ENCODE measurements around the gene XYLB. TPM values are rescaled to one million over a fixed set of nuclear protein-coding genes. Genes with fewer than 3 reads are reported as not detected.
"Not testable (repeated sequence)": the region's sequence is repeated elsewhere in the genome, so short reads cannot be mapped to it uniquely, and the experiment has no call there.

The XYLB gene
- total and polyA plus RNA-seq, 2 donors: 2.2 to 8.1 TPM

- H3K36me3 ChIP-seq (ENCODE audit: insufficient read depth): no peaks in the 10 kb centered on the region
Observed at GRCh38 chr3:38404286-38404685, 57.7 kb downstream of the XYLB start.

DNA sequence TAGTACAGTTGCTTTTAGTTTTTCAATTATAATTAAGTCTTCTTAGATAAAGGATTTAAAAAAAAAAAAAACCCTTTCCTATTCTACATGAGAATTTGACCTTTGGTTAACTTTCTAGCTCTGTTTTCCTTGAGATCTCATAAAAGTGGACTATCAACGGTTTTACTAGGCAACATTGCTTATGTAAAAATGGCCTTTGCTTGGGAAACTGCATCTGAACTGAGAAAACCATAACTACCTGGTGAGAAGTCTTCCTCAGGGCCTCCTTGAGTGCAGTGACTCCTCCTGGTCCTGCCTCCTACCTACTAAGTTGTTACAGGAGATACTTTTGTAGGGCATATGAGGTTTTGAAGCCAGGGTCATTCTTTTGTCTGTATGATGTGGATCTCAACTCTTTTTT is 65.0 kb downstream of the XYLB start:
- Histone ChIP-seq H3K4me1 (ENCODE audit: insufficient read depth) (no peaks in the 10 kb centered on the region), H3K36me3 (ENCODE audit: insufficient read depth) (no peaks in the 10 kb centered on the region), H3K4me3 (ENCODE audit: low read depth, low read length) (no peak overlapping the region), H3K27ac (ENCODE audit: low read depth) (no peak overlapping the region)
- DNase-seq (ENCODE audit: extremely low spot score): no peak
- 23% methylated on average over 1 of the region's 1 CpG for WGBS

More at GRCh38 chr3:38404286-38404685, 57.7 kb downstream of the XYLB start:
- DNase-seq (ENCODE audit: extremely low spot score): no peak
- H3K27ac ChIP-seq (ENCODE audit: low read depth): no peak overlapping the region
- H3K4me1 ChIP-seq (ENCODE audit: insufficient read depth): no peaks in the 10 kb centered on the region
- H3K4me3 ChIP-seq (ENCODE audit: low read depth, low read length): no peak overlapping the region
- 70% methylated on average over 5 of the region's 5 CpGs for WGBS

- H3K4me3 ChIP-seq (ENCODE audit: low read depth, low read length); DNase-seq (ENCODE audit: extremely low spot score); H3K36me3 ChIP-seq (ENCODE audit: insufficient read depth); H3K4me1 ChIP-seq (ENCODE audit: insufficient read depth); H3K27ac ChIP-seq (ENCODE audit: low read depth): not testable (repeated sequence)
- 52% methylated on average over 5 of the region's 5 CpGs for WGBS
Observed at GRCh38 chr3:38420758-38421157, 74.2 kb downstream of the XYLB start.

GRCh38 chr3:38421679-38422336 is 75.2 kb downstream of the XYLB start:
- 75% methylated on average over 7 of the region's 7 CpGs for WGBS
- DNase-seq (ENCODE audit: extremely low spot score): no peak
- Histone ChIP-seq H3K4me1 (ENCODE audit: insufficient read depth) (no peaks in the 10 kb centered on the region), H3K36me3 (ENCODE audit: insufficient read depth) (no peaks in the 10 kb centered on the region), H3K27ac (ENCODE audit: low read depth) (no peak overlapping the region), H3K4me3 (ENCODE audit: low read depth, low read length) (no peak overlapping the region)

DNA sequence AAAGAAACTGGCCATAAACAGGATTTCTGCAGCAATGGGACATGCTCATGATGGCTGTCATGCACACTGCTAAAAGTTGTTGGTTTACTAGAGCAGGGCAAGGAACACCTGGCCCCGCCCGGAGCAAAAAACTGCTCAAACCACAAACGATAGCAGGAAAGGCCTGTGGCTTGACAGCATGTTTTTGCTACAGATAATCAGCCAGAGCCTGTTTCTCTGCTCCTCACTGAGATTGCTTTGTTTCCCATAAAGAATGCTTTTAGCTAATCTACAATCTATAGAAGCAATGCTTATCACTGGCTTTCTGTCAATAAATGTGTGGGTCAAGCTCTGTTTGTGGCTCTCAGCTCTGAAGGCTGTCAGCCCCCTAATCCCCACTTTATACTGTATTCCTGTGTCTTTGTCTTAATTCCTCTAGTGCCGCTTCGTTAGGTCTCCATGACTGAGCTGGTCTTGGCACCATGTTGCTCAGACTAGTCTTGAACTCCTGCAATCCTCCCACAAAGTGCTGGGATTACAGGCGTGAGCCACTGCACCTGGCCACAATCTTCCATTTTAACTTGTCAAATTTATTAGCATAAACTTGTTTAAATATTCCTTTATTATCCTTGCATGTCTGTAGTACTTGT is 80.3 kb downstream of the XYLB start:
- DNase-seq (ENCODE audit: extremely low spot score); H3K4me1 ChIP-seq (ENCODE audit: insufficient read depth); H3K27ac ChIP-seq (ENCODE audit: low read depth); H3K36me3 ChIP-seq (ENCODE audit: insufficient read depth); H3K4me3 ChIP-seq (ENCODE audit: low read depth, low read length): not testable (repeated sequence)
- 31% methylated on average over 6 of the region's 6 CpGs for WGBS

- DNase-seq (ENCODE audit: extremely low spot score); H3K36me3 ChIP-seq (ENCODE audit: insufficient read depth); H3K4me3 ChIP-seq (ENCODE audit: low read depth, low read length); H3K4me1 ChIP-seq (ENCODE audit: insufficient read depth); H3K27ac ChIP-seq (ENCODE audit: low read depth): not testable (repeated sequence)
- WGBS: 96% methylated on average over 5 of the region's 5 CpGs
Observed at GRCh38 chr3:38432871-38433658, 86.5 kb downstream of the XYLB start.

DNA sequence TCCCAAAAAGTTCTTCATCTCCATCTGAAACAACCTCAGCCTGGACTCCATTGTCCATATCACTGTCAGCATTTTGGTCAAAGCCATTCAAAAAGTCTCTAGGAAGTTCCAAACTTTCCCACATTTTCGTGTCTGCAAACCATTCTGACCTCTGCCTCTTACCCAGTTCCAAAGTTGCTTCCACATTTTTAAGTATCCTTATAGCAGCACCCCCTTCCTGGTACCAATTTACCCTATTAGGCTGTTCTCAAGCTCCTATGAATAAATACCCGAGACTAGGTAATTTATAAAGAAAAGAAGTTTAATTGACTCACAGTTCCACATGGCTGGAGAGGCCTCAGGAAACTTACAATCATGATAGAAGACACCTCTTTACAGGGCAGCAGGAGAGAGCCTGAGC is 87.1 kb downstream of the XYLB start:
- WGBS: 79% methylated on average over 2 of the region's 2 CpGs
- not testable (repeated sequence) for H3K4me3 ChIP-seq (ENCODE audit: low read depth, low read length); DNase-seq (ENCODE audit: extremely low spot score); H3K36me3 ChIP-seq (ENCODE audit: insufficient read depth); H3K4me1 ChIP-seq (ENCODE audit: insufficient read depth); H3K27ac ChIP-seq (ENCODE audit: low read depth)

DNA sequence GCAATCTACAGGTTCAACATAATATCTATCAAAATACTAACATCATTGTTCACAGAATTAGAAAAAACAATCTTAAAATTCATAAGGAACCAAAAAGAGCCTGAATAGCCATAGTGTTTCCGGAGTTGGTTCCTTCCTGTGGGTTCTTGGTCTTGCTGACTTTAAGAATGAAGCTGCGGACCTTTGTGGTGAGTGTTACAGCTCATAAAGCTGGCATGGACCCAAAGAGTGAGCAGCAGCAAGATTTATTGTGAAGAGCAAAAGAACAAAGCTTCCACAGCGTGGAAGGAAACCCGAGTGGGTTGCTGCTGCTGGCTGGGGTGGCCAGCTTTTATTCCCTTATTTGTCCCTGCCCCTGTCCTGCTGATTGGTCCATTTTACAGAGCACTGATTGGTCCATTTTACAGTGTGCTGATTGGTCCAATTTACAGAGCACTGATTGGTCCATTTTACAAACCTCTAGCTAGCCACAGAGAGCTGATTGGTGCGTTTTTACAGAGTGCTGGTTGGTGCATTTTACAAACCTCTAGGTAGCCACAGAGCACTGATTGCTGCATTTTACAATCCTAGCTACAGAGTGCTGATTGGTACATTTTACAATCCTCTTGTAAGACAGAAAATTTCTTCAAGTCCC is 92.0 kb downstream of the XYLB start:
- 64% methylated on average over 5 of the region's 5 CpGs for WGBS
- DNase-seq (ENCODE audit: extremely low spot score); H3K4me1 ChIP-seq (ENCODE audit: insufficient read depth); H3K27ac ChIP-seq (ENCODE audit: low read depth); H3K36me3 ChIP-seq (ENCODE audit: insufficient read depth); H3K4me3 ChIP-seq (ENCODE audit: low read depth, low read length): not testable (repeated sequence)

GRCh38 chr3:38443205-38443604 is 96.6 kb downstream of the XYLB start:
- not testable (repeated sequence) for DNase-seq (ENCODE audit: extremely low spot score); H3K36me3 ChIP-seq (ENCODE audit: insufficient read depth); H3K4me3 ChIP-seq (ENCODE audit: low read depth, low read length); H3K4me1 ChIP-seq (ENCODE audit: insufficient read depth); H3K27ac ChIP-seq (ENCODE audit: low read depth)
- 81% methylated on average over 4 of the region's 4 CpGs for WGBS

DNA sequence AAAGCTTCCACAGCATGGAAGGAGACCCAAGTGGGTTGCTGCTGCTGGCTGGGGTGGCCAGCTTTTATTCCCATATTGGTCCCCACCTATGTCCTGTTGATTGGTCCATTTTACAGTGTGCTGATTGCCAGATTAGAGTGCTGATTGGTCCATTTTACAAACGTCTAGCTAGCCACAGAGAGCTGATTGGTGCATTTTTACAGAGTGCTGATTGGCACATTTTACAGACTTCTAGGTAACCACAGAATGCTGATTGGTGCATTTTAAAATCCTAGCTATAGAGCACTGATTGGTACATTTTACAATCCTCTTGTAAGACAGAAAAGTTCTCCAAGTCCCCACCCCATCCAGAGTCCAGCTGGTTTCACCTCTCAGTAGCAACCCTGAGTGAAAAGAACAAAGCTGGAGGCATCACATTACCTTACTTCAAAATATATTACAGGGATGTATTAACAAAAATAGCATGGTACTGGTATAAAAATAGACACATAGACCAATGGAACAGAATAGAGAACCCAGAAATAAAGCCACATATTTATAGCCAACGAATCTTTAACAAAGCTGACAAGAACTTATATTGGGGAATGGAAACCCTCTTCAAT is 99.6 kb downstream of the XYLB start:
- no peak for DNase-seq (ENCODE audit: extremely low spot score)
- no peaks in the 10 kb centered on the region for H3K4me1 ChIP-seq (ENCODE audit: insufficient read depth)

GRCh38 chr3:38446812-38447211 is 100.2 kb downstream of the XYLB start:
- H3K4me1 ChIP-seq (ENCODE audit: insufficient read depth): no peaks in the 10 kb centered on the region
- no peak for DNase-seq (ENCODE audit: extremely low spot score)
- H3K27ac ChIP-seq (ENCODE audit: low read depth): no peak overlapping the region
- no peaks in the 10 kb centered on the region for H3K36me3 ChIP-seq (ENCODE audit: insufficient read depth)
- H3K4me3 ChIP-seq (ENCODE audit: low read depth, low read length): no peak overlapping the region

More for the DNA sequence above, 99.6 kb downstream of the XYLB start:
- Histone ChIP-seq H3K27ac (ENCODE audit: low read depth) (no peak overlapping the region), H3K36me3 (ENCODE audit: insufficient read depth) (no peaks in the 10 kb centered on the region), H3K4me3 (ENCODE audit: low read depth, low read length) (no peak overlapping the region)
- 70% methylated on average over 2 of the region's 2 CpGs for WGBS

DNA sequence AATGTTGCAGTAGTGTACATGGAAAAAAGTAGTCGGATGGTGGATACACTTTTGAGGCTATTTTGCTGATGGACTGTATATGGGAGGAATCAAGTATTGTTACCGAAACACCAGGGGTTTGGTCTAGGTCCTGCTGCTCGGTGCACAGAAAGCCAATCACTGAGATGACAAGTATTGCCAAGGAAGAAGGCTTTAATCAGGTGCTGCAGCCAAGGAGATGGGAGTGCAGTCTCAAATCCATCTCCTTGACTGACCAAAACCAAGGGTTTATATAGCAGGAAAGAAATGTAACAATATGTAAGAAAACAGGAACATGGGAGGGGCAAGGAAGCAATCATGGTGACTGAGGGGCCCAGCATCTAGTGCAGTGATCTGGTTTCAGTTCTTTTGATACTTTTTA is 104.3 kb downstream of the XYLB start:
- H3K36me3 ChIP-seq (ENCODE audit: insufficient read depth): no peaks in the 10 kb centered on the region
- H3K27ac ChIP-seq (ENCODE audit: low read depth): no peak overlapping the region
- DNase-seq (ENCODE audit: extremely low spot score): no peak
- WGBS: 98% methylated on average over 3 of the region's 3 CpGs
- H3K4me3 ChIP-seq (ENCODE audit: low read depth, low read length): no peak overlapping the region
- H3K4me1 ChIP-seq (ENCODE audit: insufficient read depth): no peaks in the 10 kb centered on the region

- Histone ChIP-seq H3K27ac (ENCODE audit: low read depth) (peak within 1 kb of the TSS; percentile 92), H3K4me1 (ENCODE audit: insufficient read depth) (no peaks in the 10 kb centered on the region), H3K36me3 (ENCODE audit: insufficient read depth) (no peaks in the 10 kb centered on the region), H3K4me3 (ENCODE audit: low read depth, low read length) (peak within 1 kb of the TSS; percentile 98)
- WGBS: 4% methylated on average over 48 of the region's 48 CpGs
- DNase-seq (ENCODE audit: extremely low spot score): peak; percentile 61
Observed at GRCh38 chr3:38453075-38453912, 106.7 kb downstream of the XYLB start, which contains the start of gene ACVR2B. ACVR2B (plus strand) TSS chr3:38453890; CDS start chr3:38454323, 433 bp downstream.
